Neural cell (in vitro differentiated cells): ENCODE data around the gene FNDC3A. TPM values are rescaled to one million over a fixed set of nuclear protein-coding genes. Genes with fewer than 3 reads are reported as not detected.

Source experiments
- H2AFZ ChIP-seq: fragments of 200-600, 300-800 bp; sonication (generic), shearing (Covaris generic); 2 replicates; pipeline ENCODE4 v1.6.0; 2014; ENCODE audit warnings: low read depth, mild to moderate bottlenecking, antibody characterized with exemption, low read length, moderate library complexity
- H3F3A ChIP-seq: fragments of 200-600 bp; shearing (Covaris generic); 2 replicates; pipeline ENCODE4 v1.6.1; 2016; ENCODE audit warnings: mild to moderate bottlenecking, moderate library complexity, mixed read lengths, antibody characterized with exemption, low read length; ENCODE audit not compliant: insufficient read depth, poor library complexity, severe bottlenecking
- H3K27ac ChIP-seq: fragments of 200-600, 300-800 bp; sonication (generic), shearing (Covaris generic); 2 replicates; pipeline ENCODE4 v1.5.1; 2014; ENCODE audit warnings: mild to moderate bottlenecking, low read length, moderate library complexity
- H3K27me3 ChIP-seq: fragments of 300-800, 200-600 bp; sonication (generic), shearing (Covaris generic); 2 replicates; pipeline ENCODE4 v1.6.0; 2014; ENCODE audit warnings: mild to moderate bottlenecking, low read depth, low read length, moderate library complexity; ENCODE audit not compliant: insufficient read depth
- H3K36me3 ChIP-seq: fragments of 300-800, 200-600 bp; sonication (generic), shearing (Covaris generic); 2 replicates; pipeline ENCODE4 v1.5.1; 2014; ENCODE audit warnings: mild to moderate bottlenecking, antibody characterized with exemption, low read length, moderate library complexity; ENCODE audit not compliant: insufficient read depth
- H3K4me2 ChIP-seq: fragments of 300-800, 200-600 bp; sonication (generic), shearing (Covaris generic); 2 replicates; pipeline ENCODE4 v1.6.0; 2014; ENCODE audit warnings: mild to moderate bottlenecking, low read length
- H3K4me3 ChIP-seq: fragments of 300-800, 200-600 bp; sonication (generic), shearing (Covaris generic); 2 replicates; pipeline ENCODE4 v1.5.1; 2014; ENCODE audit warnings: mild to moderate bottlenecking, low read length, moderate library complexity
- H3K79me2 ChIP-seq: fragments of 200-600 bp; shearing (Covaris generic); replicated peaks from 2 replicates; pipeline ENCODE4 v1.6.0; 2014; ENCODE audit warnings: mild to moderate bottlenecking, low read length, moderate library complexity; ENCODE audit not compliant: insufficient read depth
- H3K9ac ChIP-seq: fragments of 300-800, 200-600 bp; sonication (generic), shearing (Covaris generic); 2 replicates; pipeline ENCODE4 v1.6.1; 2016; ENCODE audit warnings: mild to moderate bottlenecking, low read length, mixed read lengths
- H3K9me2 ChIP-seq: fragments of 200-600 bp; shearing (Covaris generic); 2 replicates; pipeline ENCODE4 v1.6.1; 2016; ENCODE audit warnings: mild to moderate bottlenecking, low read length, mixed read lengths; ENCODE audit not compliant: insufficient read depth
- H3K9me3 ChIP-seq: fragments of 200-600, 300-800 bp; sonication (generic), shearing (Covaris generic); 2 replicates; pipeline ENCODE4 v1.6.1; 2016; ENCODE audit warnings: mild to moderate bottlenecking, mixed run types, low read length, moderate library complexity, mixed read lengths
- H4K20me1 ChIP-seq: fragments of 200-600 bp; shearing (Covaris generic); 2 replicates; pipeline ENCODE4 v1.6.1; 2016; ENCODE audit warnings: mild to moderate bottlenecking, mixed run types; ENCODE audit not compliant: insufficient read depth
- CTCF ChIP-seq: fragments of 450-650 bp; IDR thresholded peaks from 2 replicates; pipeline ENCODE4 v1.5.1; 2014; ENCODE audit warnings: antibody characterized with exemption, mild to moderate bottlenecking, moderate library complexity; ENCODE audit not compliant: poor library complexity, severe bottlenecking
- EP300 ChIP-seq: fragments of 450-650 bp; conservative IDR thresholded peaks from 2 replicates; pipeline ENCODE4 v1.6.1; 2014; ENCODE audit warnings: antibody characterized with exemption, mild to moderate bottlenecking, moderate library complexity; ENCODE audit not compliant: poor library complexity, severe bottlenecking
- EZH2 ChIP-seq: fragments of 200-600, 300-800 bp; shearing (Covaris generic), sonication (generic); IDR thresholded peaks from 2 replicates; pipeline ENCODE4 v1.6.1; 2014; ENCODE audit warnings: antibody characterized with exemption, low read length, borderline replicate concordance, mild to moderate bottlenecking; ENCODE audit not compliant: insufficient read depth, poor library complexity, severe bottlenecking
- MXI1 ChIP-seq: fragments of 450-650 bp; conservative IDR thresholded peaks from 2 replicates; pipeline ENCODE4 v1.6.1; 2014; ENCODE audit warnings: antibody characterized with exemption, mild to moderate bottlenecking; ENCODE audit not compliant: poor library complexity, severe bottlenecking
- POLR2AphosphoS5 ChIP-seq: IDR thresholded peaks from 2 replicates; pipeline ENCODE4 v1.6.1; 2012
- RAD21 ChIP-seq: fragments of 450-650 bp; conservative IDR thresholded peaks from 2 replicates; pipeline ENCODE4 v1.6.1; 2014; ENCODE audit warnings: antibody characterized with exemption, mild to moderate bottlenecking, moderate library complexity
- REST ChIP-seq: IDR thresholded peaks from 2 replicates; pipeline ENCODE4 v1.6.1; 2012; ENCODE audit warnings: borderline replicate concordance
- SMC3 ChIP-seq: fragments of 450-650 bp; conservative IDR thresholded peaks from 2 replicates; pipeline ENCODE4 v1.6.1; 2014; ENCODE audit warnings: antibody characterized with exemption, mild to moderate bottlenecking, moderate library complexity; ENCODE audit not compliant: poor library complexity
- TAF1 ChIP-seq: IDR thresholded peaks from 2 replicates; pipeline ENCODE4 v1.6.1; 2012; ENCODE audit warnings: low read depth
- polyA plus RNA-seq: library from polyadenylated mRNA; depleted of rRNA; stranded (reverse); fragments of >200 nt; gene quantifications from 2 replicates; pipeline ENCODE4 v1.2.3, GENCODE V29; 2014

Gene FNDC3A
- polyA plus RNA-seq, 1 donor from 2014 or later: 83.8 TPM

- Histone ChIP-seq H3K4me2 (no peak overlapping the region), H3K27ac (no peak overlapping the region), H3K9me3 (no peaks in the 10 kb centered on the region), H3F3A (no peaks in the 10 kb centered on the region), H4K20me1 (no peaks in the 10 kb centered on the region), H2AFZ (no peak overlapping the region), H3K36me3 (no peaks in the 10 kb centered on the region), H3K4me3 (no peak overlapping the region), H3K9me2 (no peaks in the 10 kb centered on the region), H3K9ac (no peak overlapping the region), H3K27me3 (peaks cover 24% of the 10 kb centered on the region), H3K79me2 (no peaks in the 10 kb centered on the region)
- TF ChIP-seq REST: no peak
- TF ChIP-seq MXI1: no peak
- no peak for TF ChIP-seq EZH2
- TF ChIP-seq RAD21: no peak
- no peak for TF ChIP-seq EP300
- TF ChIP-seq SMC3: no peak
- no peak for TF ChIP-seq TAF1
- TF ChIP-seq POLR2AphosphoS5: no peak
- no peak for TF ChIP-seq CTCF
These were observed 250.9 kb downstream of the FNDC3A start for GRCh38 chr13:49226613-49227012.

GRCh38 chr13:49234741-49235140 lies 259.0 kb downstream of the FNDC3A start:
- Histone ChIP-seq H3K9ac (no peak overlapping the region), H3F3A (no peaks in the 10 kb centered on the region), H3K27ac (no peak overlapping the region), H3K4me2 (no peak overlapping the region), H2AFZ (no peak overlapping the region), H3K9me3 (no peaks in the 10 kb centered on the region), H3K36me3 (no peaks in the 10 kb centered on the region), H3K27me3 (no peaks in the 10 kb centered on the region), H3K9me2 (no peaks in the 10 kb centered on the region), H4K20me1 (no peaks in the 10 kb centered on the region), H3K4me3 (no peak overlapping the region), H3K79me2 (no peaks in the 10 kb centered on the region)
- no peak for TF ChIP-seq TAF1
- no peak for TF ChIP-seq REST
- no peak for TF ChIP-seq EP300
- TF ChIP-seq SMC3: no peak
- no peak for TF ChIP-seq EZH2
- no peak for TF ChIP-seq POLR2AphosphoS5
- TF ChIP-seq MXI1: no peak
- TF ChIP-seq CTCF: no peak
- TF ChIP-seq RAD21: no peak
